Stimulated activated CD4-positive, alpha-beta T cell treated with anti-CD3 and anti-CD28 coated beads, Interleukin-1b, Interleukin-23, amount 100 ng/mL, for 24 hours (primary cell): ENCODE data around the gene RBFOX2.

Source experiments
- DNase-seq, 4 experiments: peaks; one replicate each; pipeline ENCODE4 v3.0.0-alpha.2; 2020; ENCODE audit warnings: low read depth in 4 of 4, low spot score in 1 of 4

The RBFOX2 gene

GRCh38 chr22:35903571-35904335 is 124.9 kb downstream of the RBFOX2 start:
- DNase-seq = no peak

GRCh38 chr22:35900483-35901168 is 128.0 kb downstream of the RBFOX2 start:
- DNase-seq = peak in 1 of 4 experiments; percentile 2

GRCh38 chr22:35899736-35900135 is 128.9 kb downstream of the RBFOX2 start:
- no peak for DNase-seq

- no peak for DNase-seq
Measured at GRCh38 chr22:35896111-35896705, 132.4 kb downstream of the RBFOX2 start.

GRCh38 chr22:35894937-35895708 is 133.5 kb downstream of the RBFOX2 start:
- no peak for DNase-seq

GRCh38 chr22:35894464-35894878 is 134.2 kb downstream of the RBFOX2 start:
- DNase-seq = no peak

GRCh38 chr22:35893698-35894097 is 134.9 kb downstream of the RBFOX2 start:
- DNase-seq = no peak

- no peak for DNase-seq
Measured at GRCh38 chr22:35892192-35892591, 136.4 kb downstream of the RBFOX2 start.

GRCh38 chr22:35891442-35891841 is 137.2 kb downstream of the RBFOX2 start:
- DNase-seq = no peak

GRCh38 chr22:35889071-35889470 is 139.6 kb downstream of the RBFOX2 start:
- no peak for DNase-seq

GRCh38 chr22:35888181-35888870 is 140.3 kb downstream of the RBFOX2 start:
- DNase-seq = no peak

GRCh38 chr22:35887296-35887875 is 141.2 kb downstream of the RBFOX2 start:
- DNase-seq = no peak

GRCh38 chr22:35886309-35886708 is 142.3 kb downstream of the RBFOX2 start:
- DNase-seq = no peak

GRCh38 chr22:35884529-35884928 is 144.1 kb downstream of the RBFOX2 start:
- no peak for DNase-seq

GRCh38 chr22:35883031-35883620 is 145.5 kb downstream of the RBFOX2 start:
- no peak for DNase-seq

- no peak for DNase-seq
Measured at GRCh38 chr22:35882211-35883030, 146.2 kb downstream of the RBFOX2 start.

GRCh38 chr22:35879351-35879750 is 149.3 kb downstream of the RBFOX2 start:
- DNase-seq = no peak

GRCh38 chr22:35873426-35873825 is 155.2 kb downstream of the RBFOX2 start:
- no peak for DNase-seq

- no peak for DNase-seq
Measured at GRCh38 chr22:35872451-35872850, 156.2 kb downstream of the RBFOX2 start.
